DND-41 (cell line): ENCODE measurements around the gene SNPH.

Experiments
- ATAC-seq: fragments of 200-7000 bp; cut with Tn5 transposase; 3 replicates; pipeline ENCODE4 v1.9.1; 2021; ENCODE audit warnings: low read depth; ENCODE audit not compliant: insufficient read depth
- DNase-seq: peaks from one replicate; pipeline ENCODE4 v3.0.0-alpha.2; 2020
- H2AFZ ChIP-seq: 2 replicates; pipeline ENCODE4 v1.6.0; 2012; ENCODE audit warnings: low read depth, low read length
- H3K27ac ChIP-seq: 2 replicates; pipeline ENCODE4 v1.5.1; 2012; ENCODE audit warnings: low read length, inconsistent platforms
- H3K27me3 ChIP-seq: fragments of 200-600 bp; sonication (generic); 2 replicates; pipeline ENCODE4 v1.6.0; 2012; ENCODE audit warnings: low read length, mild to moderate bottlenecking, inconsistent platforms; ENCODE audit not compliant: insufficient read depth, poor library complexity
- H3K36me3 ChIP-seq: 2 replicates; pipeline ENCODE4 v1.5.1; 2012; ENCODE audit warnings: low read length, inconsistent platforms; ENCODE audit not compliant: insufficient read depth
- H3K4me1 ChIP-seq: 2 replicates; pipeline ENCODE4 v1.5.1; 2012; ENCODE audit warnings: mild to moderate bottlenecking, low read length; ENCODE audit not compliant: insufficient read depth
- H3K4me2 ChIP-seq: 2 replicates; pipeline ENCODE4 v1.6.0; 2012; ENCODE audit warnings: mild to moderate bottlenecking, moderate library complexity, low read length, inconsistent platforms; ENCODE audit not compliant: insufficient read depth
- H3K4me3 ChIP-seq, 2 experiments: fragments of 200-600 bp in 1 of 2; shearing (Covaris generic) in 1 of 2; 2 replicates each; pipeline ENCODE4 v1.5.1; 2012 to 2016; ENCODE audit warnings: inconsistent platforms in 2 of 2, low read length in 2 of 2, mild to moderate bottlenecking in 2 of 2, low read depth in 1 of 2, moderate library complexity in 1 of 2
- H3K79me2 ChIP-seq: 2 replicates; pipeline ENCODE4 v1.6.0; 2012; ENCODE audit warnings: low read length, inconsistent platforms; ENCODE audit not compliant: insufficient read depth
- H3K9ac ChIP-seq: 2 replicates; pipeline ENCODE4 v1.6.0; 2012; ENCODE audit warnings: low read depth, mild to moderate bottlenecking, inconsistent platforms, low read length, moderate library complexity
- H3K9me3 ChIP-seq: 2 replicates; pipeline ENCODE4 v1.5.1; 2012; ENCODE audit warnings: low read length, moderate library complexity, mild to moderate bottlenecking, inconsistent platforms; ENCODE audit not compliant: insufficient read depth, severe bottlenecking
- H4K20me1 ChIP-seq: 2 replicates; pipeline ENCODE4 v1.6.0; 2012; ENCODE audit warnings: low read length; ENCODE audit not compliant: insufficient read depth
- CTCF ChIP-seq: IDR thresholded peaks from 2 replicates; pipeline ENCODE4 v1.5.1; 2012; ENCODE audit warnings: borderline replicate concordance, low read length, moderate library complexity, mild to moderate bottlenecking; ENCODE audit not compliant: poor library complexity, severe bottlenecking; ENCODE audit errors: extremely low read depth
- EZH2 ChIP-seq: IDR thresholded peaks from 3 replicates; pipeline ENCODE4 v1.6.1; 2012; ENCODE audit warnings: borderline replicate concordance, low read depth, mild to moderate bottlenecking, moderate library complexity, low read length, inconsistent platforms; ENCODE audit not compliant: severe bottlenecking

SNPH gene

GRCh38 chr20:1300083-1300840 is 34.2 kb downstream of the SNPH start:
- no peak overlapping the region for H3K9ac ChIP-seq
- DNase-seq = no peak
- peaks cover 14% of the 10 kb centered on the region for H3K4me1 ChIP-seq
- no peaks in the 10 kb centered on the region for H3K36me3 ChIP-seq
- H3K9me3 ChIP-seq = no peaks in the 10 kb centered on the region
- H4K20me1 ChIP-seq = no peaks in the 10 kb centered on the region; the same call in 1 of the 2 replicates
- no peak overlapping the region for H3K4me2 ChIP-seq
- ATAC-seq = no peak
- H3K27ac ChIP-seq = peak overlapping the region; percentile 24; the same call in 1 of the 2 replicates
- TF ChIP-seq EZH2 (no peak), CTCF (no peak)
- H3K79me2 ChIP-seq = no peaks in the 10 kb centered on the region
- H2AFZ ChIP-seq = no peak overlapping the region
- H3K4me3 ChIP-seq = no peak overlapping the region
- no peaks in the 10 kb centered on the region for H3K27me3 ChIP-seq

- DNase-seq (peak; percentile 68), ATAC-seq (peak; percentile 86)
- TF ChIP-seq CTCF = no peak
- no peak for TF ChIP-seq EZH2
- no peak overlapping the region; the same call in 1 of the 2 replicates for H3K4me2 ChIP-seq
- no peak overlapping the region for H3K4me3 ChIP-seq
- H4K20me1 ChIP-seq = no peaks in the 10 kb centered on the region; the same call in 1 of the 2 replicates
- peaks cover 14% of the 10 kb centered on the region for H3K4me1 ChIP-seq
- H3K9ac ChIP-seq = no peak overlapping the region; the same call in 1 of the 2 replicates
- no peaks in the 10 kb centered on the region for H3K36me3 ChIP-seq
- peak overlapping the region; percentile 40; the same call in 1 of the 2 replicates for H2AFZ ChIP-seq
- H3K9me3 ChIP-seq = no peaks in the 10 kb centered on the region
- H3K27me3 ChIP-seq = no peaks in the 10 kb centered on the region
- peak overlapping the region; percentile 24; the same call in 1 of the 2 replicates for H3K27ac ChIP-seq
- H3K79me2 ChIP-seq = no peaks in the 10 kb centered on the region
Measured at GRCh38 chr20:1301031-1301529, 35.0 kb downstream of the SNPH start.

- H3K36me3 ChIP-seq = no peaks in the 10 kb centered on the region
- no peak overlapping the region for H3K4me3 ChIP-seq
- H2AFZ ChIP-seq = no peak overlapping the region
- DNase-seq (no peak), ATAC-seq (peak; percentile 11; the same call in 1 of the 3 replicates)
- no peak overlapping the region for H3K9ac ChIP-seq
- H3K4me1 ChIP-seq = peaks cover 14% of the 10 kb centered on the region
- H3K9me3 ChIP-seq = no peaks in the 10 kb centered on the region
- H4K20me1 ChIP-seq = no peaks in the 10 kb centered on the region; the same call in 1 of the 2 replicates
- H3K27ac ChIP-seq = no peak overlapping the region
- H3K79me2 ChIP-seq = no peaks in the 10 kb centered on the region
- TF ChIP-seq CTCF (no peak), EZH2 (no peak)
- no peaks in the 10 kb centered on the region for H3K27me3 ChIP-seq
- no peak overlapping the region for H3K4me2 ChIP-seq
Measured at GRCh38 chr20:1302685-1303541, 36.8 kb downstream of the SNPH start.
